Upper lobe of right lung (tissue), 1 donor: ENCODE measurements around the gene CHCHD3. TPM values are rescaled to one million over a fixed set of nuclear protein-coding genes. Genes with fewer than 3 reads are reported as not detected.

Experiments
- ATAC-seq: fragments of 200-7000 bp; cut with Tn5 transposase; one replicate; pipeline ENCODE4 v1.9.1; 2020; ENCODE audit warnings: mild to moderate bottlenecking, moderate library complexity
- DNase-seq: peaks from one replicate; pipeline ENCODE4 v3.0.0-alpha.2; 2020
- H3K27ac ChIP-seq: fragments of 200-600 bp; one replicate; pipeline ENCODE4 v1.8.0; 2022
- H3K27me3 ChIP-seq: fragments of 200-600 bp; one replicate; pipeline ENCODE4 v1.8.0; 2022; ENCODE audit warnings: mild to moderate bottlenecking
- H3K36me3 ChIP-seq: fragments of 200-600 bp; one replicate; pipeline ENCODE4 v1.8.0; 2022
- H3K4me1 ChIP-seq: fragments of 200-600 bp; one replicate; pipeline ENCODE4 v1.8.0; 2022
- H3K4me3 ChIP-seq: fragments of 200-600 bp; one replicate; pipeline ENCODE4 v1.8.0; 2022; ENCODE audit warnings: mild to moderate bottlenecking
- H3K9me3 ChIP-seq: fragments of 200-600 bp; one replicate; pipeline ENCODE4 v1.8.0; 2022
- intact Hi-C: fragments of 100-400 bp; cut with DNase I; formaldehyde crosslinking; loops from one replicate; pipeline ENCODE4 v1.11.0; 2022
- total RNA-seq: library from RNA; stranded (reverse); fragmentation: NEBNext Ultra II Directional; extraction: Animal tissue kit (Norgen Biotek cat#: 25700); gene quantifications from one replicate; pipeline ENCODE4 v1.2.1, GENCODE V29; 2021
- TF ChIP-seq, protein P1 (sequence below): fragments of 200-600 bp; IDR thresholded peaks from one replicate; pipeline ENCODE4 v1.8.0; 2022; ENCODE audit warnings: antibody characterized with exemption
- donor health status: DM: no; HTN: yes; CAD: no; lungs with severe emphysema.

The CHCHD3 gene
- total RNA-seq, 1 donor from 2014 or later = 43.0 TPM

DNA sequence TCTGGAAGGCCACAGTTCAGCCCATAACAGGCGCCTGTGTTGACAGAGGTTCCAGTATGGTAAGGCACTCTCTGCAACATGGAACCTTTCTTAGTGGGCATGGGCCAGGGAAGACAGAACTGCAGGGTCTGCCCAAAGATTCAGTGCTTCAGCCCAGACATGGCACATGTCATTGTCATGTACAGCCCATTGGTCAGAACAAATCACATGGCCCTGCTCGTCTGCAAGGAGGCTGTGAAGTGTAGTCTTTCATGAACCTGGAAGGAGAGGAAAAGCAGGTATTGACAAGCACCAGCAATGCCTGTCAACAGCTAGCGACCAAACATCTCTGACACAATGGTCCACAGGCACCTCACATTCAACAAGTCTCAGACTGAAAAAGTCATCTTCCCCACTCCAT lies 30.4 kb upstream of the CHCHD3 start:
- no peak overlapping the region for H3K27ac ChIP-seq
- TF ChIP-seq, protein P1, sequence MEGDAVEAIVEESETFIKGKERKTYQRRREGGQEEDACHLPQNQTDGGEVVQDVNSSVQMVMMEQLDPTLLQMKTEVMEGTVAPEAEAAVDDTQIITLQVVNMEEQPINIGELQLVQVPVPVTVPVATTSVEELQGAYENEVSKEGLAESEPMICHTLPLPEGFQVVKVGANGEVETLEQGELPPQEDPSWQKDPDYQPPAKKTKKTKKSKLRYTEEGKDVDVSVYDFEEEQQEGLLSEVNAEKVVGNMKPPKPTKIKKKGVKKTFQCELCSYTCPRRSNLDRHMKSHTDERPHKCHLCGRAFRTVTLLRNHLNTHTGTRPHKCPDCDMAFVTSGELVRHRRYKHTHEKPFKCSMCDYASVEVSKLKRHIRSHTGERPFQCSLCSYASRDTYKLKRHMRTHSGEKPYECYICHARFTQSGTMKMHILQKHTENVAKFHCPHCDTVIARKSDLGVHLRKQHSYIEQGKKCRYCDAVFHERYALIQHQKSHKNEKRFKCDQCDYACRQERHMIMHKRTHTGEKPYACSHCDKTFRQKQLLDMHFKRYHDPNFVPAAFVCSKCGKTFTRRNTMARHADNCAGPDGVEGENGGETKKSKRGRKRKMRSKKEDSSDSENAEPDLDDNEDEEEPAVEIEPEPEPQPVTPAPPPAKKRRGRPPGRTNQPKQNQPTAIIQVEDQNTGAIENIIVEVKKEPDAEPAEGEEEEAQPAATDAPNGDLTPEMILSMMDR = no peak
- ATAC-seq (no peak), DNase-seq (no peak)
- no peak overlapping the region for H3K4me3 ChIP-seq
- no peaks in the 10 kb centered on the region for H3K9me3 ChIP-seq
- intact Hi-C loops = no loop called here
- peaks cover 8% of the 10 kb centered on the region for H3K27me3 ChIP-seq
- no peaks in the 10 kb centered on the region for H3K36me3 ChIP-seq
- H3K4me1 ChIP-seq = no peaks in the 10 kb centered on the region

- no peaks in the 10 kb centered on the region for H3K36me3 ChIP-seq
- no peak for ATAC-seq
- H3K27ac ChIP-seq = no peak overlapping the region
- no peak for DNase-seq
- TF ChIP-seq, protein P1 = no peak
- no peak overlapping the region for H3K4me3 ChIP-seq
- H3K4me1 ChIP-seq = no peaks in the 10 kb centered on the region
- H3K9me3 ChIP-seq = no peaks in the 10 kb centered on the region
- intact Hi-C loops = no loop called here
- peaks cover 8% of the 10 kb centered on the region for H3K27me3 ChIP-seq
Measured at GRCh38 chr7:133110312-133110711, 28.4 kb upstream of the CHCHD3 start.

GRCh38 chr7:133109816-133110215 lies 27.9 kb upstream of the CHCHD3 start:
- no peak for DNase-seq
- ATAC-seq = no peak
- H3K27me3 ChIP-seq = peaks cover 8% of the 10 kb centered on the region
- H3K36me3 ChIP-seq = no peaks in the 10 kb centered on the region
- H3K4me3 ChIP-seq = no peak overlapping the region
- no peak overlapping the region for H3K27ac ChIP-seq
- no peaks in the 10 kb centered on the region for H3K9me3 ChIP-seq
- no peaks in the 10 kb centered on the region for H3K4me1 ChIP-seq
- TF ChIP-seq, protein P1 = no peak
- intact Hi-C loops = no loop called here

GRCh38 chr7:133108023-133108422 lies 26.1 kb upstream of the CHCHD3 start:
- TF ChIP-seq, protein P1 = no peak
- intact Hi-C loops = no loop called here
- peaks cover 8% of the 10 kb centered on the region for H3K27me3 ChIP-seq
- H3K4me3 ChIP-seq = no peak overlapping the region
- no peaks in the 10 kb centered on the region for H3K4me1 ChIP-seq
- H3K9me3 ChIP-seq = no peaks in the 10 kb centered on the region
- H3K27ac ChIP-seq = no peak overlapping the region
- DNase-seq = no peak
- ATAC-seq = no peak
- no peaks in the 10 kb centered on the region for H3K36me3 ChIP-seq

DNA sequence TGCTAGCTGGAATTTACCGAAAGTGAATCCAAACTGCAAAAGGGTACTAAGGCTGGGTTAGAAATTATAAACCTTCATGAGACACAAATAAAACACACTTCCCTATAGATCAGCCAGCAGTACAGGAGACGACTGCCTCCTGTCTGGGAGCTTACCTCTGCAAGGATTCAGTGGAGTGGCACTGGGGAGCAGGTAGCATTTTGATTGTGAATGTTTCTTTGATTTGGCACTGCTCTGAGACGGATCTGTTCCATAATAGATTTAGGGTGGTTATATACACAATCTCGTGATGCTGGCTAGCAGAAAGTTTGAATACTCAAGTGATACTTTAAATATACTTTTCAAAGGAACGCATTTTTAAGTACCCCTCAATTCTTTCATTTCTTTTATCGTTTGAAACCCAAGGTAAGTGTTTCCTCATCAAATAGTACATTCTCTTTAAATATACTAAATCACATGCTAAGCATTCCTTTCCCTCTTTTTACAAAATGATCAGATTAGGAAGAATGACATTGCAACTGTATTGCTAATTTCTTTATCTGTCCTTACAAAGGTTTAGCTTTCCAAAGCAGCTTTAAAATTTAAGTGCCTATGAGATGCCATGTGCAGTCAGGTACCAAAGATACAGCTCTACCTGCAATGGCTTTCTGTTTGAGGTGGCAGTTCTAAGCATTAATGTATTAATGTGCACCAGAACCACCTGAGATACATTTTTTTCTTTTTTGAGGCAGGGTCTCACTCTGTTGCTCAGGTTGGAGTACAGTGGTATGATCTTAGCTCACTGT lies 20.6 kb upstream of the CHCHD3 start:
- H3K27ac ChIP-seq = no peak overlapping the region
- H3K9me3 ChIP-seq = no peaks in the 10 kb centered on the region
- TF ChIP-seq, protein P1 = no peak
- H3K27me3 ChIP-seq = peaks cover under 1% of the 10 kb centered on the region
- H3K4me3 ChIP-seq = no peak overlapping the region
- DNase-seq (no peak), ATAC-seq (peak; percentile 55)
- intact Hi-C loops = no loop called here
- H3K4me1 ChIP-seq = no peaks in the 10 kb centered on the region
- no peaks in the 10 kb centered on the region for H3K36me3 ChIP-seq
